CD4-positive, alpha-beta T cell treated with Interleukin-2 at 100 ng/mL for 4 hours (primary cell): Measurements from ENCODE around the gene TPD52L1.
"Not testable (repeated sequence)": the region's sequence is repeated elsewhere in the genome, so short reads cannot be mapped to it uniquely, and the experiment has no call there.

Experiments used
- DNase-seq: peaks from one replicate; pipeline ENCODE4 v3.0.0-alpha.2; 2020; ENCODE audit warnings: low spot score

Gene TPD52L1

GRCh38 chr6:125153391-125154117 lies at the start of gene TPD52L1:
Gene TPD52L1, plus strand, starts transcription at chr6:125153773. Its CDS starts 179 bp downstream, at chr6:125153952.
- DNase-seq, result peak; percentile 52

GRCh38 chr6:125104425-125104824 lies 49.1 kb upstream of the TPD52L1 start:
- DNase-seq, result no peak

- DNase-seq, result no peak
These were observed 46.5 kb upstream of the TPD52L1 start for GRCh38 chr6:125107048-125107447.

GRCh38 chr6:125107896-125108295 lies 45.7 kb upstream of the TPD52L1 start:
- no peak for DNase-seq

- no peak for DNase-seq
These were observed 43.5 kb upstream of the TPD52L1 start for GRCh38 chr6:125110056-125110455.

GRCh38 chr6:125111219-125111983 lies 42.2 kb upstream of the TPD52L1 start:
- no peak for DNase-seq

- DNase-seq, result no peak
These were observed 40.6 kb upstream of the TPD52L1 start for GRCh38 chr6:125112934-125113333.

GRCh38 chr6:125114248-125114858 lies 39.2 kb upstream of the TPD52L1 start:
- peak; percentile 49 for DNase-seq

- DNase-seq, result no peak
These were observed 37.4 kb upstream of the TPD52L1 start for GRCh38 chr6:125116170-125116569.

- no peak for DNase-seq
These were observed 36.9 kb upstream of the TPD52L1 start for GRCh38 chr6:125116710-125117109.

- DNase-seq, result no peak
These were observed 35.8 kb upstream of the TPD52L1 start for GRCh38 chr6:125117818-125118217.

GRCh38 chr6:125120054-125120590 lies 33.5 kb upstream of the TPD52L1 start:
- DNase-seq, result no peak

GRCh38 chr6:125121894-125122293 lies 31.7 kb upstream of the TPD52L1 start:
- DNase-seq, result no peak

GRCh38 chr6:125123051-125123450 lies 30.5 kb upstream of the TPD52L1 start:
- no peak for DNase-seq

GRCh38 chr6:125123468-125124048 lies 30.0 kb upstream of the TPD52L1 start:
- no peak for DNase-seq

GRCh38 chr6:125124049-125124669 lies 29.4 kb upstream of the TPD52L1 start:
- no peak for DNase-seq

GRCh38 chr6:125125856-125126255 lies 27.7 kb upstream of the TPD52L1 start:
- DNase-seq, result not testable (repeated sequence)

- DNase-seq, result no peak
These were observed 24.2 kb upstream of the TPD52L1 start for GRCh38 chr6:125129354-125129753.

- no peak for DNase-seq
These were observed 21.5 kb upstream of the TPD52L1 start for GRCh38 chr6:125132058-125132457.

- no peak for DNase-seq
These were observed 17.2 kb upstream of the TPD52L1 start for GRCh38 chr6:125136378-125136777.

GRCh38 chr6:125138083-125138482 lies 15.5 kb upstream of the TPD52L1 start:
- no peak for DNase-seq

- no peak for DNase-seq
These were observed 12.8 kb upstream of the TPD52L1 start for GRCh38 chr6:125140808-125141207.
